NCI-H524 (cell line): Measurements from ENCODE around the gene CUX1.

Experiments
- DNase-seq, 2 experiments: peaks; one replicate each; lab custom pipeline; 2025; lab: John Stamatoyannopoulos, UW

CUX1 gene

GRCh38 chr7:102073931-102074880, 256.8 kb downstream of the CUX1 start:
- no peak for DNase-seq

- no peak for DNase-seq
Observed at GRCh38 chr7:102075126-102075525, 257.7 kb downstream of the CUX1 start.

GRCh38 chr7:102075553-102076135, 258.2 kb downstream of the CUX1 start:
- no peak for DNase-seq

DNA sequence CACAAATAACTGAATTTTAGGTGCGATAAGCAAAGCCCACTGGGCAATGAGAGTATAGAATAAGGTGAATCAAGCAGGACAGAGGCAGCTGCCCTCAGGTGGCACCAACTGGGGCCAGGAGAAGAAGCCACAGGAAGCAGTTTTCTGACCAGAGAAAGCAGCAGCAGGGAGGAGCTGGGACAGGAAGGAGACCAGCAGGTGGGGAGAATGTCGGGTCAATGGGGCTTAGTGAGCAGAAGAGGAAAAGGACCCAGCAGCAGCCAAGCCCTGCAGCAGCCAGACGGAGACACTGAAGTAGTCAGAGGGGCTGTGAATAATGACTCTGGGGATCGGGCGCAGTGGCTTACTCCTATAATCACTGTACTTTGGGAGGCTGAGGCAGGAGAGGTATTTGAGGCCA, 259.7 kb downstream of the CUX1 start:
- no peak for DNase-seq

- DNase-seq, result no peak
Observed at GRCh38 chr7:102079140-102080018, 262.0 kb downstream of the CUX1 start.

DNA sequence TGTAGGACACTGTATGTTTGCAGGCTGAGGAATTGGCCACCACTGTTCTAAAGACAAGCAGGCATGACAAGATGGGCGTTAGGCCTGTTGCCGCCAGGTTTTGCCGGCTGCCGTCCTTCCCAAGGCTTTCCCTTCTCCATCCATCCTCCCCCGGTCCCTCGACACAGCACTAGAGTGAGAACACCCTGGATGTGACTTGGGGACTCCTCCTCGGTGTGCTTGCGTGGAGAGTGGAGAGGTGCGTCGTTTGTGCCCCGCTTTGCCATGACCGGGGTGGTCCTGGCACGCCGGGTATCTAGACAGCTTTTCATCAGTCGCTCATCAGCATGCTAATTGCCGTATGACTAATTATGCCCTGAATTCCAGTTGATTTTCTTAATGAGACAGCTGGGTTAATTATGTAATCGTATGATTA, 262.6 kb downstream of the CUX1 start:
- DNase-seq, result no peak

DNA sequence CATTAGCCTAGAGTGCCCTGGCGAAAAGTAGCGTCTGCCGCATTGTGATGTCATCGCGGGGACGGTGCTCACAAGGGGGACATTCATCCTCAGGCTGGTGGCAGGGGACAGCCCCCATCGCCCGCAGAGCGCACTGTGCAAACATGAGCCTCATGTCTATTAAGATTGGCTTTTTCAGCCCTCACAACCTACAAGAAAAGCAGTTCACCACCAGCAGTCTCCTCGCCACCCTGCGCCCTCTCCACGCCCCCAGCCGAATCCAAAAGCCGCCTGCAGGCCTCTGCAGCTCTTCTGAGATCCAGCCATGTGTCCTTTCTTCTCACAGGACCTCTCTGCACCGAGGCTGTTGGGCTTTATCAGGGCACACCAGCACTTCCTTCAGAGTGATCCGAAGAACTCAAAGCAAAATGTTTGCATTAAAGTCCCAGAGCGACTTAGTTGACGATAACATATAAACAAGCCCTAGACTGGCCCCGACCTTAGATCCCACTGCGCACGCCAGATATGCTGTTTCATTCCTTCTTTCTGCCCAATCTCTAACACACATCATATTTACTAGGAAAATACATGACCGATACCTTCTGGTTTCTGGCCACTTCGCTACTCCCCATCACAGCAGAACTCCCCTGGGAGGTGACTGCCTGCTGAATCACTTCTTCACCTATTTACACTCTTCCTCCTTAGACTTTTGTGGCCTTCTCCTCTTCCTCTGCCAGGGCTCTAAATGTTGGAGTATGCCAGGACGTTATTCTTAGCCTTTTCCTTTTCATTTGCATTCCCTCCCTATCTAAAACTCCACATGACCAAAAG, 263.2 kb downstream of the CUX1 start:
- no peak for DNase-seq

DNA sequence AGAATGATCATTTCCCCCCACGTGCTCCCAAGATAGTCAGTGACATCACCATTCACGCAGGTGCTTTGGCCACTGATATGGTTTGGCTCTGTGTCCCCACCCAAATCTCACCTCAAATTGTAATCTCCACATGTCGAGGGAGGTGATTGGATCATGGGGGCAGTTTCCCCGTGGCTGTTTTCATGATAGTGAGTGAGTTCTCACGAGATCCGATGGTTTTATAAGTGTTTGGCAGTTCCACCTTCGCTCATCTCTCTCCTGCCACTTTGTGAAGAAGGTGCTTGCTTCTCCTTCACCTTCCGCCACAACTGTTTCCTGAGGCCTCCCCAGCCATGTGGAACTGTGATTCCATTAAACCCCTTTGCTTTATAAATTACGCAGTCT, 263.8 kb downstream of the CUX1 start:
- no peak for DNase-seq

DNA sequence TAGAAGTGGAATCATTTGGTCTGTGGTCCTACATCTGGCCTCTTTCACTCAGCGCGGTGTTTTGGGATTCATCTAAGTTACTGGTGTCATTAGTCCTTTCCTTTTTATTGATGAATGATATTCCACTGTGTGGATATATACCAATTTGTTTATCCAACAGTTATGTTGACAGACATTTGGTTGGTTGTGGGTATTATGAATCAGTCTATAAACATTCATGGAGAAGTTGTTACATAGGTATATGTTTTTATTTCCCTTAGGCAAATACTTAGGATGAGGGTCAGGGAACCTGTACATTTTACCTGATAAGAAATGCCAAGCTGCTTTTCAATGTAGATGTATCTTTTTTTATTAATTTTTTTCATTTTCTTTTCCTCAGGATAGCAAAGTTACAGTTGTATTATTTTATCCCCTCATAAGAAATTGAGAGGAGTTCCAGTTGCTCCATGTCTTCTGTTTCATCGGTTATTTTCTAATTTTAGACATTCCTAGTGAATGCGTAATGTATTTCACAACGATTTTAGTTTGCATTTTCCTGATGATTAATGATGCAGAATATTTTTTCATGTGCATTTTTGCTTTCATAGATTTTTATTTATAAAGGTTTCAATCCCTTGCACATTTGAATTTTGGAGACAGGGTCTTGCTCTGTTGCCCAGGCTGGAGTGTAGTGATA, 265.4 kb downstream of the CUX1 start:
- DNase-seq, result no peak

DNA sequence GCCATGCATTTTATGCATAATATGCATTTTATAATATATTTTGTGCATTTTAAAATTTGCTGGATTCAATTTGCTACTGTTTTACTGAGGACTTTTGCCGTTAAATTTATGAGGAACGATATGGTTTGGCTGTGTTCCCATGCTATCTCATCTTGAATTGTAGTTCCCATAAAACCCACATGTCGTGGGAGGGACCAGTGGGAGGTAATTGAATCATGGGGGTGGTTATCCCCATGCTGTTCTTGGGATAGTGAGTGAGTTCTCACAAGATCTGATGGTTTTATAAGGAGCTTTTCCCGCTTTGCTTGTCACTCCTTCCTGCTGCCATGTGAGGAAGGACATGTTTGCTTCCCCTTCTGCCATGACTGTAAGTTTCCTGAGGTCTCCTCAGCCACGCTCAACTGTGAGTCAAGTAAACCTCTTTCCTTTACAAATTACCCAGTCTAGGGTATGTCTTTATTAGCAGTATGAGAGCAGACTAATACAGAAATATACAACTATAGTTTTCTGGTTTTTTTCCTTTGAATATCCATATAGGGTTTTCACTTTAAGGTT, 267.9 kb downstream of the CUX1 start:
- DNase-seq, result no peak

DNA sequence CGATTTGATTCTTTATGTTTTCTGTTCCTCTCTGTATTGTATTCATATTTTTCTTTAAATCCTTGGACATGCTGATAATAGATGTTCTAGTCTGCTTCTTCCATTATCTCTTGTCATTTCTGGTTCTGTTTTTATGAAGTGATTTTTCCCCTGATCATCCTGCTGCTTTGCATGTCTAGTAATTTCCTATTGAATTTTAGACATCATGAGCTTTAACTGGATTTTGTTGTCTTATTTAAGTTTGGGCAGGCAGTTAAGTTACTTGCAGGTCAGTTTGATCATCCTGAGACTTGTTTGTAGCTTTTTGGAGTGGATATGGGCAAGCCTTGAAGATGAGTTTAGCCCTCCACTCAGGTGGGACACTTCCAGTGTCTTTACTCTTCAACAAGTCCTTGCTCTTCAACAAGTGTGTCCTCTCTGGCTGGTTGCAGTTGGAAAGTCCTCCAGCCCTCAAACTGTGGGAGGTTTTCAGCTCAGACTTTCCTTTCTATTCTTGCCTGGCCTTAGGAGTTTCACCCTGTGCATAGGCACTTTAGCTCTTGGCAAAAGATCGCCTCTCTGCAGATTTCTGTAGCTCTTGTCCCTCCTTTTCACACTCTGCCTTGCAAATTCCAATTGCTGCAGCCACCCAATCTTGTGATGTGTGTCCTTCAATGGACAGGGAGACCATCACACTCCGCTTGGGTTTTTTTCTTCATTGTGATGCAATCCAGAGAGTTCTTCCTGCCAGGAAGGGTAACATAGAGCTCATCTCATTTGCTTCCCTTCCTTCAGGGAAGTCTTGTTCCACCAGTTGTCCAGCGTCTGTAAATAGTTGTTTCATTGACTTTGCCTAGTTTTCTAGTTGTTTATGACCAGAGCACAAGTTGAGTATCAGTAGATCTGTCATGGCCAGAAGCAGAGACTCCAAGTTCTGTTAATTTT, 272.0 kb downstream of the CUX1 start:
- DNase-seq, result no peak

GRCh38 chr7:102093599-102094315, 276.3 kb downstream of the CUX1 start:
- no peak for DNase-seq

DNA sequence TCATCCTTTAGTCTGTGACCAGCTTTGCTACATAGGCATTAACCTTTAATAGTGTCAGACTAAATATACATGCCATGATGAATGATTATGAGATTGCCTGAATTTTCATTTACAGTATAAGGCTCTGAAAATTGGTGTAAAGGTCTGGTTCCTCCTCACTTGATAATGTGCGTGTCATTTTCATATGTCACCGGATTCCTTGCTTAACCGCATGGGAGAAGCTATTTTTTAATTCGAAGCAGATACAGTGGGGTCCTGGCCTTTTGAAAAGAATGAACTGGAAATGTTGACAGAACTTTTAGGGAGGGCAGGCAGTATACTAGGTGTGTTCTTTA, 276.9 kb downstream of the CUX1 start:
- DNase-seq, result no peak

- no peak for DNase-seq
Observed at GRCh38 chr7:102095321-102096011, 278.0 kb downstream of the CUX1 start.

GRCh38 chr7:102096012-102096332, 278.5 kb downstream of the CUX1 start:
- DNase-seq, result no peak

DNA sequence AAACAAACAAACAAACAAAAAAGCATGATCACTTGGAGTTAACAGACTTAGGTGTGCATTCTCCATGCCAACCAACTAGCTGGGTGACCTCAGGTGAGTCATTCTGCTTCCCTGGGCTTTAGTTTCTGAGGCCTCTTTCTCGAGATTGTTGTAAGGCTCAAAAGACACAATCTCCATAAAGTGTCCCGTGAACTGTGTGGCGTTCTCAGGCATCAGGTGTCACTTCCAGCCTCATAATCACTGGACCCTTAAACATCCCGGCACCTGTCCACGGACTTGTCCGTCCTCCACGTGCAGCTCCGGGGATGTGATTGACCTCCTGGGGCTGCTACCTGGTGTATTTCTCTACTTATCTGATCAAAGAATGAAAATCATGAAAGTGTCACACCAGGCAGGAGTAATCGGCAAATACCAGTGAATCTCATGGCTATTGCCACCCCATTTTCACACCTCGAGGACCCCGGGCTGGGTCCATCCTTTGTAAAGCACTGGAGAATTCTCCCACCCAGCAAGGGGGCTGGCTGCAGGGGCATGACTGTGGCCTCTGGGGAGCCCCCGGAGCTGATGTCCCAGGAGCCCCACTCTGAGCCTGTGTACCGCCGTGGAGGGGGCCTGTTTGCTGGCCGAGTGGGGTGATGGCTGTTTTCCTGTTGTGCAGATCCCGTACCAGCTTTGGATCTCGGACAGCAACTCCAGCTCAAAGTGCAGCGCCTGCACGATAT, 279.4 kb downstream of the CUX1 start:
- no peak for DNase-seq

GRCh38 chr7:102097601-102098161, 280.3 kb downstream of the CUX1 start:
- DNase-seq, result no peak

DNA sequence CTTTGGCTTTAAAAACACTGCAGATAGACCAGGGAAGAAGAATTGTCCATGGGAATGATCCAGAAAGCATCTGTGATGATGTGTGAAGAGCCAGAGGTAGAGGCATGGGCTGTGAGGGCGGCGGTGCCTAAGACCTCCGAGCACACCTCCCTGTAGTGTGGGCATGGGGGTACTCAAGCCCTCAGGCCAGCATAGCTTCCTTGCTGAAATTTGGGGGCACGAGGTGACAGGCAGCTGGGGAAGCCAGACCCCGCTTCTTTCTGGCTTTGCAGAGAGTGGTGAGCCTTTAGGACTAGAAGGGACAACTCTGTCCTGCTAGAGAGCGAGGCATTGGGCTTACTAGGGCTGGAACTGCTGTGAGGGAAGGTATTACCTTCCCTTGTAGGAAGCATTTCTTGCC, 281.6 kb downstream of the CUX1 start:
- no peak for DNase-seq
